ENCODE results near the gene FBXO44. TPM values are rescaled to one million over a fixed set of nuclear protein-coding genes. Genes with fewer than 3 reads are reported as not detected.

Gene FBXO44
- total RNA-seq, 1 experiment from 2014 or later: 60.9 TPM

- ATAC-seq: peak; percentile 55
- TF ChIP-seq EZH2phosphoT487 (IDR thresholded peaks at IDR 0.05; ENCODE audit: borderline replicate concordance): no peak
- peak in 1 of 3 experiments; percentile 5; a peak in 1 of 6 replicates for TF ChIP-seq CTCF (IDR thresholded peaks at IDR 0.05 in 2 of 3, conservative IDR thresholded peaks at IDR 0.05 in 1 of 3; ENCODE audit: borderline replicate concordance in 1 of 3, insufficient read depth in 1 of 3, low read depth in 2 of 3, low read length in 2 of 3)
- peaks cover 16 to 26% of the 10 kb centered on the region in 2 experiments for H3K4me1 ChIP-seq (ENCODE audit: control insufficient read depth in 1 of 2, insufficient read depth in 2 of 2, low read length in 2 of 2)
- ChIA-PET CTCF (interaction anchor here (0.6 to 1.6 kb wide), 7 partner anchors 12 to 670 kb away, joined by 3 to 6 read pairs (median 3); no protein-coding TSS in a partner anchor), RAD21 (ENCODE audit: low non-redundant PET in 1 of 2, low total read pairs in 2 of 2, uncharacterized antibody in 2 of 2, unreplicated experiment in 2 of 2) (no interaction called here), POLR2A (interaction anchor here (0.8 kb wide), 1 partner anchor 27 kb away, joined by 4 read pairs; the partner anchor contains the start of gene MAD2L2)
- no peaks in the 10 kb centered on the region for H3K36me3 ChIP-seq (ENCODE audit: control insufficient read depth in 1 of 2, insufficient read depth in 2 of 2, low read length in 2 of 2)
- H3K4me3 ChIP-seq (replicated peaks in 1 of 2; ENCODE audit: low read depth in 1 of 2, low read length in 2 of 2): no peak overlapping the region
- intact Hi-C loops (cut with micrococcal nuclease): no loop called here
- H3K27ac ChIP-seq (ENCODE audit: low read depth, low read length): peak overlapping the region; percentile 1; the same call in 1 of the 2 replicates
- BruUV-seq (replicated peaks): no TSS peak
- H4K20me1 ChIP-seq (ENCODE audit: insufficient read depth): no peaks in the 10 kb centered on the region
- no peaks in the 10 kb centered on the region for H3K79me2 ChIP-seq (ENCODE audit: insufficient read depth, low read length)
- no peak overlapping the region for H3K9ac ChIP-seq (ENCODE audit: low read length)
- no peaks in the 10 kb centered on the region for H3K9me3 ChIP-seq (ENCODE audit: control insufficient read depth in 1 of 2, insufficient read depth in 1 of 2, low read depth in 1 of 2, low read length in 2 of 2)
- no peak overlapping the region for H2AFZ ChIP-seq (ENCODE audit: low read depth, low read length, poor library complexity, severe bottlenecking)
- no peak for DNase-seq (ENCODE audit: low read depth, low spot score)
- H3K4me2 ChIP-seq (ENCODE audit: low read length): peak overlapping the region; percentile 40
- no peaks in the 10 kb centered on the region for H3K9me2 ChIP-seq (ENCODE audit: insufficient read depth)
- H3K27me3 ChIP-seq (ENCODE audit: insufficient read depth, low read length): no peaks in the 10 kb centered on the region
These were observed 53.1 kb downstream of the FBXO44 start for GRCh38 chr1:11707621-11708276.

GRCh38 chr1:11708554-11709350 lies 54.1 kb downstream of the FBXO44 start:
- no peak overlapping the region for H3K4me3 ChIP-seq (replicated peaks in 1 of 2; ENCODE audit: low read depth in 1 of 2, low read length in 2 of 2)
- H3K9me3 ChIP-seq (ENCODE audit: control insufficient read depth in 1 of 2, insufficient read depth in 1 of 2, low read depth in 1 of 2, low read length in 2 of 2): no peaks in the 10 kb centered on the region
- intact Hi-C loops (cut with micrococcal nuclease): no loop called here
- peak overlapping the region; percentile 40 for H3K4me2 ChIP-seq (ENCODE audit: low read length)
- H3K27me3 ChIP-seq (ENCODE audit: insufficient read depth, low read length): no peaks in the 10 kb centered on the region
- peaks cover 16 to 26% of the 10 kb centered on the region in 2 experiments for H3K4me1 ChIP-seq (ENCODE audit: control insufficient read depth in 1 of 2, insufficient read depth in 2 of 2, low read length in 2 of 2)
- CTCF ChIA-PET: interaction anchor here (1.3 kb wide), 1 partner anchor 11 kb away, joined by 6 read pairs; no protein-coding TSS in a partner anchor
- RAD21 ChIA-PET (ENCODE audit: low non-redundant PET in 1 of 2, low total read pairs in 2 of 2, uncharacterized antibody in 2 of 2, unreplicated experiment in 2 of 2): interaction anchor here in 1 of 2 experiments (1.1 kb wide), 1 partner anchor 16 kb away, joined by 3 read pairs; no protein-coding TSS in a partner anchor
- H4K20me1 ChIP-seq (ENCODE audit: insufficient read depth): no peaks in the 10 kb centered on the region
- no peak overlapping the region for H3K27ac ChIP-seq (ENCODE audit: low read depth, low read length)
- no peaks in the 10 kb centered on the region for H3K36me3 ChIP-seq (ENCODE audit: control insufficient read depth in 1 of 2, insufficient read depth in 2 of 2, low read length in 2 of 2)
- no peak for ATAC-seq
- no peak for DNase-seq (ENCODE audit: low read depth, low spot score)
- H2AFZ ChIP-seq (ENCODE audit: low read depth, low read length, poor library complexity, severe bottlenecking): no peak overlapping the region
- H3K9me2 ChIP-seq (ENCODE audit: insufficient read depth): no peaks in the 10 kb centered on the region
- no TSS peak for BruUV-seq (replicated peaks)
- no peak overlapping the region for H3K9ac ChIP-seq (ENCODE audit: low read length)
- no peaks in the 10 kb centered on the region for H3K79me2 ChIP-seq (ENCODE audit: insufficient read depth, low read length)
- POLR2A ChIA-PET: no interaction called here
- TF ChIP-seq JUND (IDR thresholded peaks at IDR 0.05) (no peak), EZH2phosphoT487 (IDR thresholded peaks at IDR 0.05; ENCODE audit: borderline replicate concordance) (no peak), YY1 (IDR thresholded peaks at IDR 0.05; ENCODE audit: extremely low read depth, insufficient replicate concordance, low read depth, low read length) (no peak), ZNF274 (IDR thresholded peaks at IDR 0.05; ENCODE audit: low read depth, low read length) (no peak), MAX (IDR thresholded peaks at IDR 0.05) (no peak), POLR2AphosphoS5 (IDR thresholded peaks at IDR 0.05; ENCODE audit: low read depth, low read length) (no peak), ZFX (IDR thresholded peaks at IDR 0.05) (no peak), EGR1 (IDR thresholded peaks at IDR 0.05; ENCODE audit: low read depth) (no peak), ZBTB33 (IDR thresholded peaks at IDR 0.05; ENCODE audit: extremely low read depth, insufficient replicate concordance, low read length) (no peak), RAD21 (IDR thresholded peaks at IDR 0.05; ENCODE audit: low read depth) (no peak), SIN3A (IDR thresholded peaks at IDR 0.05; ENCODE audit: low read depth) (no peak), SRF (IDR thresholded peaks at IDR 0.05; ENCODE audit: low read depth) (no peak), ELF1 (IDR thresholded peaks at IDR 0.05; ENCODE audit: borderline replicate concordance, low read depth) (no peak)
